GM21737 (cell line): ENCODE data around the gene SPEN.

Experiments used
- ATAC-seq: cut with Tn5 transposase; IDR thresholded peaks from one replicate; pipeline ENCODE4 v1.9.1; 2021; ENCODE audit warnings: mild to moderate bottlenecking, moderate library complexity; ENCODE audit not compliant: unreplicated experiment

Gene SPEN

GRCh38 chr1:15959424-15959823 lies 111.9 kb downstream of the SPEN start:
- no peak for ATAC-seq

GRCh38 chr1:15959827-15960446 lies 112.4 kb downstream of the SPEN start:
- ATAC-seq, result no peak

GRCh38 chr1:15960808-15961207 lies 113.3 kb downstream of the SPEN start:
- ATAC-seq, result no peak

- ATAC-seq, result no peak
These were observed 114.0 kb downstream of the SPEN start for GRCh38 chr1:15961492-15961891.

GRCh38 chr1:15962176-15962575 lies 114.7 kb downstream of the SPEN start:
- ATAC-seq, result no peak

- no peak for ATAC-seq
These were observed 115.3 kb downstream of the SPEN start for GRCh38 chr1:15962671-15963362.

- ATAC-seq, result no peak
These were observed 116.0 kb downstream of the SPEN start for GRCh38 chr1:15963363-15963967.

- ATAC-seq, result no peak
These were observed 116.6 kb downstream of the SPEN start for GRCh38 chr1:15963968-15964648.

- ATAC-seq, result no peak
These were observed 117.8 kb downstream of the SPEN start for GRCh38 chr1:15965228-15965767.

- peak; percentile 65 for ATAC-seq
These were observed 118.8 kb downstream of the SPEN start for GRCh38 chr1:15966081-15966955.

- no peak for ATAC-seq
These were observed 119.4 kb downstream of the SPEN start for GRCh38 chr1:15966956-15967344.

- no peak for ATAC-seq
These were observed 120.7 kb downstream of the SPEN start for GRCh38 chr1:15968172-15968571.

GRCh38 chr1:15969321-15969880 lies 121.9 kb downstream of the SPEN start:
- no peak for ATAC-seq

- no peak for ATAC-seq
These were observed 123.4 kb downstream of the SPEN start for GRCh38 chr1:15970911-15971310.

GRCh38 chr1:15972409-15972808 lies 124.9 kb downstream of the SPEN start:
- ATAC-seq, result no peak

GRCh38 chr1:15973772-15974171 lies 126.3 kb downstream of the SPEN start:
- no peak for ATAC-seq

GRCh38 chr1:15974855-15975254 lies 127.3 kb downstream of the SPEN start:
- ATAC-seq, result no peak

- peak; percentile 58 for ATAC-seq
These were observed 127.9 kb downstream of the SPEN start for GRCh38 chr1:15975358-15975804.

- peak; percentile 58 for ATAC-seq
These were observed 128.5 kb downstream of the SPEN start, which contains the start of gene ZBTB17 for GRCh38 chr1:15975805-15976680. Gene ZBTB17 (minus strand): TSS chr1:15976101. CDS start chr1:15948495, 27,606 bp downstream.
